ENCODE data around the gene PACS1. TPM values are rescaled to one million over a fixed set of nuclear protein-coding genes. Genes with fewer than 3 reads are reported as not detected.

PACS1 gene
- total and polyA plus RNA-seq, 2 donors (not counting 1 experiment from before 2014, with no cell fraction given) = 25.9 to 28.5 TPM

DNA sequence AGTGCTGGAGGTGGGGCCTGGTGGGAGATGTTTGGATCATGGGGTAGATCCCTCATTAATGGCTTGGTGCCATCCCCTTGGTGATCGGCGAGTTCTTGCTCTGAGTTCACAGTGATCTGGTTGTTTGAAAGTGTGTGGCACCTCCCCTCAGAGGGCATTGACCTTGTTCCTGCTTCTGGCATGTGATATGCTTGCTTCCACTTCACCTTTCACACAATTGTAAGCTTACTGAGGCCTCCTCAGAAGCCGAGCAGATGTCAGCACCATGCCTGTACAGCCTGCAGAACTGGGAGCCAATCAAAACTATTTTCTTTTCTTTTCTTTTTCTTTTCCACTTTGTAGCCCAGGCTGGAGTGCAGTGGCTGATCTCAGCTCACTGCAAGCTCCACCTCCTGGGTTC lies 32.7 kb upstream of the PACS1 start:
- H3K4me2 ChIP-seq (ENCODE audit: extremely low read depth, insufficient read depth, low read length) = no peak overlapping the region
- H3K9ac ChIP-seq (ENCODE audit: insufficient read depth, low read length) = no peak overlapping the region
- no peak for DNase-seq (ENCODE audit: low read depth in 2 of 2)
- H3K27ac ChIP-seq (ENCODE audit: insufficient read depth, low read length) = no peak overlapping the region
- TF ChIP-seq, protein P1, sequence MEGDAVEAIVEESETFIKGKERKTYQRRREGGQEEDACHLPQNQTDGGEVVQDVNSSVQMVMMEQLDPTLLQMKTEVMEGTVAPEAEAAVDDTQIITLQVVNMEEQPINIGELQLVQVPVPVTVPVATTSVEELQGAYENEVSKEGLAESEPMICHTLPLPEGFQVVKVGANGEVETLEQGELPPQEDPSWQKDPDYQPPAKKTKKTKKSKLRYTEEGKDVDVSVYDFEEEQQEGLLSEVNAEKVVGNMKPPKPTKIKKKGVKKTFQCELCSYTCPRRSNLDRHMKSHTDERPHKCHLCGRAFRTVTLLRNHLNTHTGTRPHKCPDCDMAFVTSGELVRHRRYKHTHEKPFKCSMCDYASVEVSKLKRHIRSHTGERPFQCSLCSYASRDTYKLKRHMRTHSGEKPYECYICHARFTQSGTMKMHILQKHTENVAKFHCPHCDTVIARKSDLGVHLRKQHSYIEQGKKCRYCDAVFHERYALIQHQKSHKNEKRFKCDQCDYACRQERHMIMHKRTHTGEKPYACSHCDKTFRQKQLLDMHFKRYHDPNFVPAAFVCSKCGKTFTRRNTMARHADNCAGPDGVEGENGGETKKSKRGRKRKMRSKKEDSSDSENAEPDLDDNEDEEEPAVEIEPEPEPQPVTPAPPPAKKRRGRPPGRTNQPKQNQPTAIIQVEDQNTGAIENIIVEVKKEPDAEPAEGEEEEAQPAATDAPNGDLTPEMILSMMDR (conservative IDR thresholded peaks at IDR 0.05 in 1 of 2, IDR thresholded peaks at IDR 0.05 in 1 of 2; ENCODE audit: low read depth in 1 of 2, low read length in 2 of 2) = no peak
- TF ChIP-seq EZH2 (IDR thresholded peaks at IDR 0.05; ENCODE audit: low read length, missing control alignments) = no peak
- no peaks in the 10 kb centered on the region for H4K20me1 ChIP-seq (ENCODE audit: control insufficient read depth, extremely low read depth, insufficient read depth, low read length)
- no peaks in the 10 kb centered on the region for H3K4me1 ChIP-seq (ENCODE audit: control insufficient read depth, extremely low read depth, insufficient read depth, low read length)
- no peak overlapping the region for H2AFZ ChIP-seq (ENCODE audit: low read length)
- peaks cover 18% of the 10 kb centered on the region for H3K27me3 ChIP-seq (ENCODE audit: control insufficient read depth, insufficient read depth, low read length)
- H3K4me3 ChIP-seq (replicated peaks in 1 of 4; ENCODE audit: control extremely low read depth in 1 of 4, insufficient read depth in 1 of 4, low read depth in 3 of 4, low read length in 4 of 4) = no peak overlapping the region
- no peaks in the 10 kb centered on the region for H3K36me3 ChIP-seq (ENCODE audit: control insufficient read depth, insufficient read depth, low read length)
- no peaks in the 10 kb centered on the region for H3K79me2 ChIP-seq (ENCODE audit: control insufficient read depth, insufficient read depth, low read length)
- H3K9me3 ChIP-seq (ENCODE audit: control insufficient read depth, insufficient read depth, low read depth, low read length) = no peaks in the 10 kb centered on the region

DNA sequence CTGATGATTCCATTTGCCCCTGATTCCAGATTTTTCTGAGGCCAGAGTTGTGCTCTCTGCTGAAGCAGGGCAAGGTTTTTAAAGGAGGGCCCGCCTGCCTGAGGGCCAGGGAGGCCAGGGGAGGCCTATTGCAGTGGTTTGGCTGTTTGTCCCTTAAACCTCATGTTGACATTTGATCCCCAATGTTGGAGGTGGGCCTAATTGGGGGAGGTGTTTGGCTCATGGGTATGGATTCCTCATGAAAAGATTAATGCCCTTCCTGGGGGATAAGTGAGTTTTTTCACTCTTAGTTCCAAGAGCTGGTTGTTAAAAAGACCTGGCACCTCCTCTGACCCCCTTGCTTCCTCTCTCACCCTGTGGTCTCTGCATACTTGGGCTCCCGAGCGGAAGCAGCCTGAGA lies 30.3 kb upstream of the PACS1 start:
- Histone ChIP-seq H2AFZ (ENCODE audit: low read length) (no peak overlapping the region), H3K9ac (ENCODE audit: insufficient read depth, low read length) (no peak overlapping the region), H3K4me2 (ENCODE audit: extremely low read depth, insufficient read depth, low read length) (no peak overlapping the region), H3K4me1 (ENCODE audit: control insufficient read depth, extremely low read depth, insufficient read depth, low read length) (no peaks in the 10 kb centered on the region), H3K9me3 (ENCODE audit: control insufficient read depth, insufficient read depth, low read depth, low read length) (no peaks in the 10 kb centered on the region), H3K27ac (ENCODE audit: insufficient read depth, low read length) (no peak overlapping the region), H3K4me3 (replicated peaks in 1 of 4; ENCODE audit: control extremely low read depth in 1 of 4, insufficient read depth in 1 of 4, low read depth in 3 of 4, low read length in 4 of 4) (no peak overlapping the region), H3K36me3 (ENCODE audit: control insufficient read depth, insufficient read depth, low read length) (no peaks in the 10 kb centered on the region), H3K79me2 (ENCODE audit: control insufficient read depth, insufficient read depth, low read length) (no peaks in the 10 kb centered on the region), H4K20me1 (ENCODE audit: control insufficient read depth, extremely low read depth, insufficient read depth, low read length) (no peaks in the 10 kb centered on the region), H3K27me3 (ENCODE audit: control insufficient read depth, insufficient read depth, low read length) (peaks cover 18% of the 10 kb centered on the region)
- DNase-seq (ENCODE audit: low read depth in 2 of 2) = no peak
- TF ChIP-seq EZH2 (IDR thresholded peaks at IDR 0.05; ENCODE audit: low read length, missing control alignments) = peak; percentile 38
- TF ChIP-seq, protein P1 (conservative IDR thresholded peaks at IDR 0.05 in 1 of 2, IDR thresholded peaks at IDR 0.05 in 1 of 2; ENCODE audit: low read depth in 1 of 2, low read length in 2 of 2) = no peak

DNA sequence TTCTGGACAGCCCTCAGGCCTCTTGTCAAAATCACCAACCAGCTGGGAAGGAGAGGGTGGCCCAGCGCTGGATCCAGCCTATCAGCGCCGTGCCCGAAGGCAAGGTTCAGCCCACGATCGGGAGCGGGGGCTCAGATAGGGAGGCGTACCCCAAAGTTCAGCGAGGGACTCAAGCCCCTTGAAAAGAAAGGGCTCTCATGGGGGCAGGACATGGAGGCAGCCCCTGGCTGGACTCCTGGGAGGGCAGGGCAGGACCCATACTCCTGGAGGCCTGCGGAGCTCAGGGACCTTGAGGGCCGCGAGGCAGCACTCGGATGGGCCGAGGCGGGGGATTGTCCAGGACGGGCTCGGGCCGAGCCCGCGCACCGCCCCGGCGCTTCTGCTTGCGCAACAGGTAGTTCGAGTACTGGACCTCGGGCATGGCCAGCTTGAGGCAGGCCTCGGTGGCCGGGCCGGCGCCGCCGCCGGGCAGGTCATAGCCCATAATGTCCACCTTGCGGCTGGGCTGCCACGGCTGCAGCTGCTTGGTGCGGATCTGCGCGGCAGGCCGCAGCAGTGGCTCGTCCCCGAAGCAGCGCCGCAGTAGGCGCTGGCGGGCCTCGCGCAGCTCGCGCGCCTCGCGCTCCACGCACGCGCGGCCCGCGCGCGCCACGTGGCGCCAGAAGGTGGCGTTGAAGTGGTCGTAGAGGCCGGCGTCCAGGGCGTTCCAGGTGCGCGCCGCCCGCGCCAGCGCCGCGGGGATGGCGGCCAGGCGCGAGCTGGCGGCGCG lies 27.7 kb upstream of the PACS1 start:
- no peak overlapping the region for H3K4me2 ChIP-seq (ENCODE audit: extremely low read depth, insufficient read depth, low read length)
- no peak overlapping the region for H3K27ac ChIP-seq (ENCODE audit: insufficient read depth, low read length)
- DNase-seq (ENCODE audit: low read depth in 2 of 2) = no peak
- no peaks in the 10 kb centered on the region for H4K20me1 ChIP-seq (ENCODE audit: control insufficient read depth, extremely low read depth, insufficient read depth, low read length)
- H3K9ac ChIP-seq (ENCODE audit: insufficient read depth, low read length) = no peak overlapping the region
- H3K27me3 ChIP-seq (ENCODE audit: control insufficient read depth, insufficient read depth, low read length) = peaks cover 33% of the 10 kb centered on the region
- no peak for TF ChIP-seq EZH2 (IDR thresholded peaks at IDR 0.05; ENCODE audit: low read length, missing control alignments)
- TF ChIP-seq, protein P1 (conservative IDR thresholded peaks at IDR 0.05 in 1 of 2, IDR thresholded peaks at IDR 0.05 in 1 of 2; ENCODE audit: low read depth in 1 of 2, low read length in 2 of 2) = no peak
- no peak overlapping the region for H3K4me3 ChIP-seq (replicated peaks in 1 of 4; ENCODE audit: control extremely low read depth in 1 of 4, insufficient read depth in 1 of 4, low read depth in 3 of 4, low read length in 4 of 4)
- no peaks in the 10 kb centered on the region for H3K4me1 ChIP-seq (ENCODE audit: control insufficient read depth, extremely low read depth, insufficient read depth, low read length)
- no peaks in the 10 kb centered on the region for H3K79me2 ChIP-seq (ENCODE audit: control insufficient read depth, insufficient read depth, low read length)
- H3K36me3 ChIP-seq (ENCODE audit: control insufficient read depth, insufficient read depth, low read length) = no peaks in the 10 kb centered on the region
- H3K9me3 ChIP-seq (ENCODE audit: control insufficient read depth, insufficient read depth, low read depth, low read length) = no peaks in the 10 kb centered on the region
- no peak overlapping the region for H2AFZ ChIP-seq (ENCODE audit: low read length)

Measured in fibroblast of lung (primary cell).